GM12864 (cell line): ENCODE results near the gene PPP6R2.

Experiments used
- DNase-seq: peaks from one replicate; pipeline ENCODE4 v3.0.0-alpha.2; 2011; ENCODE audit warnings: low read depth
- H3K4me3 ChIP-seq: 2 replicates; pipeline ENCODE4 v1.5.1; 2011; ENCODE audit warnings: mild to moderate bottlenecking, low read depth, low read length, control low read depth
- CTCF ChIP-seq: IDR thresholded peaks from 2 replicates; pipeline ENCODE4 v1.5.1; 2011; ENCODE audit warnings: low read depth, mild to moderate bottlenecking, moderate library complexity, low read length, control low read depth, inconsistent platforms; ENCODE audit errors: missing control alignments

PPP6R2 gene

GRCh38 chr22:50475652-50476002, 132.5 kb downstream of the PPP6R2 start:
- H3K4me3 ChIP-seq, result no peak overlapping the region; the same call in 1 of the 2 replicates
- no peak for TF ChIP-seq CTCF
- no peak for DNase-seq

GRCh38 chr22:50476868-50477267, 133.7 kb downstream of the PPP6R2 start:
- no peak for TF ChIP-seq CTCF
- DNase-seq, result no peak
- no peak overlapping the region for H3K4me3 ChIP-seq

GRCh38 chr22:50477923-50478322, 134.8 kb downstream of the PPP6R2 start:
- no peak overlapping the region for H3K4me3 ChIP-seq
- DNase-seq, result no peak
- TF ChIP-seq CTCF, result no peak

GRCh38 chr22:50479721-50480120, 136.6 kb downstream of the PPP6R2 start:
- no peak for TF ChIP-seq CTCF
- no peak overlapping the region for H3K4me3 ChIP-seq
- no peak for DNase-seq

- DNase-seq, result no peak
- H3K4me3 ChIP-seq, result peak overlapping the region; percentile 59
- TF ChIP-seq CTCF, result no peak
Observed at GRCh38 chr22:50481045-50481439, 137.9 kb downstream of the PPP6R2 start.

- no peak for TF ChIP-seq CTCF
- no peak for DNase-seq
Observed at GRCh38 chr22:50481440-50482106, 138.4 kb downstream of the PPP6R2 start, which contains the start of gene ADM2. Gene ADM2, plus strand, starts transcription at chr22:50481543. Its CDS starts 305 bp downstream, at chr22:50481848.

More at GRCh38 chr22:50481440-50482106, 138.4 kb downstream of the PPP6R2 start, which contains the start of gene ADM2:
- H3K4me3 ChIP-seq, result peak within 1 kb of the TSS; percentile 59
